Lower lobe of right lung (tissue), 2 donors: ENCODE data around the gene ZNF280C. TPM values are rescaled to one million over a fixed set of nuclear protein-coding genes. Genes with fewer than 3 reads are reported as not detected.

Source experiments
- ATAC-seq, 2 donors: fragments of 200-7000 bp; cut with Tn5 transposase; one replicate each; pipeline ENCODE4 v1.9.1; 2020 to 2022; ENCODE audit warnings: mild to moderate bottlenecking in 2 of 2, moderate library complexity in 2 of 2
- DNase-seq: peaks from one replicate; pipeline ENCODE4 v3.0.0-alpha.2; 2020
- H3K27ac ChIP-seq: fragments of 200-600 bp; one replicate; pipeline ENCODE4 v1.8.0; 2022
- H3K27me3 ChIP-seq: fragments of 200-600 bp; one replicate; pipeline ENCODE4 v1.8.0; 2022; ENCODE audit warnings: low read depth
- H3K36me3 ChIP-seq: fragments of 200-600 bp; one replicate; pipeline ENCODE4 v1.8.0; 2022; ENCODE audit warnings: mild to moderate bottlenecking
- H3K4me1 ChIP-seq: fragments of 200-600 bp; one replicate; pipeline ENCODE4 v1.8.0; 2022
- H3K4me3 ChIP-seq: fragments of 200-600 bp; one replicate; pipeline ENCODE4 v1.8.0; 2022; ENCODE audit warnings: mild to moderate bottlenecking
- H3K9me3 ChIP-seq: fragments of 200-600 bp; one replicate; pipeline ENCODE4 v1.8.0; 2022
- CTCF ChIP-seq: fragments of 200-600 bp; IDR thresholded peaks from one replicate; pipeline ENCODE4 v1.8.0; 2022; ENCODE audit warnings: antibody characterized with exemption, mild to moderate bottlenecking
- intact Hi-C: fragments of 100-400 bp; cut with DNase I; formaldehyde crosslinking; loops from one replicate; pipeline ENCODE4 v1.11.0; 2022
- total RNA-seq: library from RNA; stranded (reverse); fragmentation: NEBNext Ultra II Directional; extraction: Animal tissue kit (Norgen Biotek cat#: 25700); gene quantifications from one replicate; pipeline ENCODE4 v1.2.1, GENCODE V29; 2021
- donor health status: DM: no; HTN: yes; CAD: no; lungs with severe emphysema.

The ZNF280C gene
- total RNA-seq, 1 donor from 2014 or later = 5.6 TPM

- TF ChIP-seq CTCF = no peak
- no peaks in the 10 kb centered on the region for H3K27me3 ChIP-seq
- ATAC-seq (peak; percentile 98 to 99), DNase-seq (peak; percentile 94)
- peak within 1 kb of the TSS; percentile 85 for H3K27ac ChIP-seq
- H3K9me3 ChIP-seq = no peaks in the 10 kb centered on the region
- H3K4me1 ChIP-seq = peaks cover 15% of the 10 kb centered on the region
- H3K36me3 ChIP-seq = no peaks in the 10 kb centered on the region
- intact Hi-C loops = no loop called here
- peak within 1 kb of the TSS; percentile 71 for H3K4me3 ChIP-seq
Measured at GRCh38 chrX:130165703-130166502, 102.8 kb downstream of the ZNF280C start, which contains the start of gene AIFM1. TSS of gene AIFM1 (minus strand) at chrX:130165841. CDS start at chrX:130165656, 185 bp downstream.

- DNase-seq = no peak
Measured at GRCh38 chrX:130165181-130165702, 103.5 kb downstream of the ZNF280C start.

GRCh38 chrX:130163398-130163797 is 105.3 kb downstream of the ZNF280C start:
- H3K27me3 ChIP-seq = no peaks in the 10 kb centered on the region
- no peak for DNase-seq
- intact Hi-C loops = no loop called here
- H3K36me3 ChIP-seq = no peaks in the 10 kb centered on the region
- H3K27ac ChIP-seq = no peak overlapping the region
- no peak for TF ChIP-seq CTCF
- H3K4me1 ChIP-seq = peaks cover 15% of the 10 kb centered on the region
- H3K4me3 ChIP-seq = no peak overlapping the region
- ATAC-seq = no peak
- H3K9me3 ChIP-seq = no peaks in the 10 kb centered on the region

More at GRCh38 chrX:130165181-130165702, 103.5 kb downstream of the ZNF280C start:
- intact Hi-C loops = no loop called here
- no peak for TF ChIP-seq CTCF
- H3K4me3 ChIP-seq = peak overlapping the region; percentile 71
- no peaks in the 10 kb centered on the region for H3K27me3 ChIP-seq
- peaks cover 15% of the 10 kb centered on the region for H3K4me1 ChIP-seq
- no peaks in the 10 kb centered on the region for H3K36me3 ChIP-seq
- no peaks in the 10 kb centered on the region for H3K9me3 ChIP-seq
- no peak for ATAC-seq
- H3K27ac ChIP-seq = peak overlapping the region; percentile 85

- H3K4me3 ChIP-seq = no peak overlapping the region
- intact Hi-C loops = no loop called here
- DNase-seq (no peak), ATAC-seq (no peak)
- TF ChIP-seq CTCF = no peak
- no peaks in the 10 kb centered on the region for H3K36me3 ChIP-seq
- H3K9me3 ChIP-seq = no peaks in the 10 kb centered on the region
- peaks cover 15% of the 10 kb centered on the region for H3K4me1 ChIP-seq
- no peaks in the 10 kb centered on the region for H3K27me3 ChIP-seq
- no peak overlapping the region for H3K27ac ChIP-seq
Measured at GRCh38 chrX:130162094-130162735, 106.5 kb downstream of the ZNF280C start.

- Histone ChIP-seq H3K27me3 (no peaks in the 10 kb centered on the region), H3K4me3 (no peak overlapping the region), H3K27ac (no peak overlapping the region), H3K4me1 (peaks cover 8% of the 10 kb centered on the region), H3K9me3 (no peaks in the 10 kb centered on the region), H3K36me3 (peaks cover 6% of the 10 kb centered on the region)
- DNase-seq (no peak), ATAC-seq (no peak)
- TF ChIP-seq CTCF = no peak
- intact Hi-C loops = no loop called here
Measured at GRCh38 chrX:130159776-130160175, 108.9 kb downstream of the ZNF280C start.
